HG03521 (cell line): ENCODE results near the gene MELTF.

ENCODE experiments used
- ATAC-seq: cut with Tn5 transposase; IDR thresholded peaks from one replicate; pipeline ENCODE4 v1.9.1; 2021; ENCODE audit warnings: mild to moderate bottlenecking, moderate library complexity; ENCODE audit not compliant: unreplicated experiment

MELTF gene

GRCh38 chr3:197010556-197011351 lies 18.9 kb downstream of the MELTF start:
- no peak for ATAC-seq

- ATAC-seq: no peak
These were observed 20.0 kb downstream of the MELTF start for GRCh38 chr3:197009532-197010019.

DNA sequence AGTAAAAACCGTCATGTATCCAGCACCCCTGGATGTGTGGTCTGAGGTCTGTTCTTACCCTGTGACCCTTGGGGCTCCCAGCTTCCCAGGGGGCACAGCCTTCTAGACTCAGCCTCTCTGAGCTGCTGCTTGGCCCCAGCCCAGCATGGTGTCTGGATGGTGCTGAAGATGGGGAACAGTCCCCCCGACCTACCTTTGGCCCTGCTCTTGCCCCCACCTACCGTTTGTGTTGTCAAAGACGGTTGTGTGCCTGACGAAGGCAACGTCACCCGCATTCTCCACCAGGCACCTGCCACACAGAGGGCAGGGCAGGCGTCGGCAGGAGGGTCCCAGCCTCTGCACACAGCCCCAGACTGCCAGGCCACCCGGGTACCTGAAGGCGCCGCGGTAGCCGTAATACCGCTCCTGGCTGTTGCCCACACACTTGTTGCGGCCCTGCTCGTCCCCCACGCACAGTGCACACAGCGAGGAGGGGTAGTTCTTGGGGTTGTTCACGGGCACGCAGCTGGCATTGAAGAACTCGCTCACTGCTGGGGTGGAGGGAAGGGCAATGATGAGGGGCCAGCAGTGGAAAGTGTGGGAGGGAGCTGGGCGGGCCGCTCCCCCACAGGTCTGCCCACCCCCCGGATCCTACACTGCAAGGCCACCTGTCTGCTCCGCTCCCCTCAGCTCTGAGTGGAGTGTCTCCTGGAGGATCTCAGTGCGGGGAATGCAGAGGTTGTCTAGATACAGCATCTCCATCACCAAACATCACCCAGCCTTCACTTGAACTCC lies 21.0 kb downstream of the MELTF start:
- no peak for ATAC-seq

DNA sequence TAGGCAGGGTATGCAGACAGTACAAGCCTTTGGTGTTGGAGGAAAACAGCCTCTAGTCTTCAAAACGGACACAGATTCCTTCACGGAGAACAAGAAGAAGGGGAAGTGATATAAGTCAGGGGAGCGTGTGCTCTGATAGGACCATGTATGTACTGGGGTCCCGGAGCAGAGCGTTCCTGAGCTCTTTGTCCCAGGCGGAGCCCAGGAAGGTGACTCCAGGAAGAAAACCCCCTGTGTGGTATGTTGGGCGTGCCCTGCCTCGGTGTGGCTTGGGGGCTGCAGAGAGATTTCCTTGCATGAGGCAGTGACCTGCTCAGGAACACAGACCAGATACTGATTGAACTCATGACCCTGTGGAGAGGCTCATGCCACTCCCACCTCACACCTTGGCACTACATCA lies 21.7 kb downstream of the MELTF start:
- ATAC-seq: no peak

DNA sequence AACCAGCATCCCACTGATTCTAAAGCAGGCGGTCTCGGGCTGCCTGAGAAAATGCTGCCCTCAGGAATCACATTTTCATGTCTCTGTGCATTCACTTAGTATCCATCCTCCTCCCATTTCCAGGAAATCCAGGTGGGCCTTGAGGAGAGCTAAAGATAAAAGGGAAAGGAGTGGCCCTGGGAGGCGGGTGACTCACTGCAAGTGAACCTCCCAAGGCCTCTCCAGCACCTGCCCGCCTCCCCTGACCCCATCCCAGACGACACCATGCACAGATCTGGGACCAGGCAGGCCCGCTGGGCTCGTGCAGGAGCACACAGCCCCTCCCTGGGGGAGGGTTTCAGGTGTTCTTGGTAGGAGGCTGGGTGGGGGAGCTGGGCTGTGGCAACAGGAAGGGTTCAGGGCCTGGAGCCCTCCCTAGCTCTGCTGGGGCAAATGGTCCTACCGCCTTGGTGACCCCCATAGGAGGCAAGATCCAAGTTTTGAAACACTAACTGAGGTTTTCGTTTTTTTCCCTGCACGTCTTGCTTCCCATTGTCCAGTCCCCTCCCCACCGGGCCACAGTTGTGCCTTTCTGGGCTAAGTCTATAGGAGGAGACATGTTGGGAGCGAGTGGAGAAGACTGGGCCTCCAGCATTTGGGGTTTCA lies 22.2 kb downstream of the MELTF start:
- no peak for ATAC-seq

DNA sequence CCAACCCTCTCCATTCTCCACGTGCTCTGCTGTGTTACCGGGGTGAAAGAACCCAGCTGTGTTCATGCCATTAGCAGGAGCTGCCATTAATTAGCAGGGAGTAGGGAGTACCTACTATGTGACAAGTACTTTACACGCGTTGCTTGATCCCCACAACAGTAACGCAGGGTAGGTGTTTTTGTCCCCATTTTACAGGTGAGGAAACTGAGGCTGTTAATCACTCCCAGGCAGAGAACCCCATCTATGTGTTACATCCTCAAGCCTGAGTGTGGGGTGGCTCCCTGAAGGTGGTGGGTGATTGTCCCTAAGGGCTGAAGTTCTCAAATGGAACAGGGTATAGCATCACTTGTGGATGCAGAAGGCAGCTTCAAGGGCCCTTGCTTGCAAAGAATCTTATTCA lies 22.8 kb downstream of the MELTF start:
- no peak for ATAC-seq

DNA sequence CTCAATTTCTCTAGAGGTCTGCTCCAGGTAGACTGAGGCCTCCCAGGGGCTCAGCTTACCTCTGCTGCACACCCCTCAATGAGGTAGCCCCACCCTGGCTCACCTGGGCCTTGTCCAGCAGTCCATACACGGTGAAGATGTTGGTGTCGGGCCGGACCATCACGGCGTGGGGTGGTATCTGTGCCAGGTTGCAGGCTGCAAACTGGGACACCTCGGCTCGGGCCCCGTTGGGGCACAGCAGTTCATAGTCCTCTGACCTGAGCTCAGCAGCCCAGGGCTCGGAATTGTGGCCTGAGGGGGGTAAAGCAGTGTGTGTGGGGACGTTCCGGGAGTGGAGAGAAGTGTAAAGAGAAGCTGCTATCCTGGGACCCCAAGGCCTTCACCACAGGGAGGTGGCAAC lies 23.2 kb downstream of the MELTF start:
- ATAC-seq: no peak

GRCh38 chr3:197003461-197004385 lies 25.9 kb downstream of the MELTF start:
- peak; percentile 9 for ATAC-seq

GRCh38 chr3:197002701-197003454 lies 26.7 kb downstream of the MELTF start:
- ATAC-seq: peak; percentile 66

DNA sequence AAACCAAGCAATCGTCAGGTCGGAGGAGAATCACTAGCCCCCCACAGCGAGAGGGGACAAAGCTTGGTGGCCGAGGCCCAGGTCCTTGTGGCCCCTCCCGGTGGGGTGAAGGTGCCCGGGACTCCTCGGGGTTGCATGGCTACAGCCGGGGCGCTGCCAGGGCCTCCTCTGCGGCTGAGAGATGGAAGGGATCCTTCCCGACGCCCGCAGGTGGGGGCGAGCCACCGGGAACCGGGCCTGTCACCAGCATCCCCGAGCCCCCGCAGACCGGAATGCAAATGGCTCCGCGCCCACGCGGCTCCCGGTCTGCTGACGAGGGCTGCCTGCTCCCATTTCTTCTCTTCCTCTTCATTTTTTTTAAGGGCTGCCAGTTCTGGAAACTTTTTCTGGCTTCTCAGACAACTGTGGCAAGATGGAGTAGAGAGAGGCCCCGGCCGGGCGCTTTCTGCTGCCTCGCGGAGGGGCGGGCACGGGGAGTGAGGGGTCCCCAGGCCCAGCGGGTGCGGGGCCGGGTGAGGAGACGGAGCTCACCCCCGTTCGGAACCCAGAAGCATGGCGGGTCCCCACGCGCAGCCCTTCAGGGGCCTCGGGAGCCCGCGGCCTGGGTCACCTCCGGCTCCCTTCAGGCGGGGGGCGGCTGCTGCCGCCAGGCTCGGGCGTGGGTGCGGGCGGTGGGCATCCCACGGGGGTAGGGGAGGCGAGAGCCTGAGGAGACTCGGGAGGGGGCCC lies 27.5 kb downstream of the MELTF start:
- peak; percentile 3 for ATAC-seq

DNA sequence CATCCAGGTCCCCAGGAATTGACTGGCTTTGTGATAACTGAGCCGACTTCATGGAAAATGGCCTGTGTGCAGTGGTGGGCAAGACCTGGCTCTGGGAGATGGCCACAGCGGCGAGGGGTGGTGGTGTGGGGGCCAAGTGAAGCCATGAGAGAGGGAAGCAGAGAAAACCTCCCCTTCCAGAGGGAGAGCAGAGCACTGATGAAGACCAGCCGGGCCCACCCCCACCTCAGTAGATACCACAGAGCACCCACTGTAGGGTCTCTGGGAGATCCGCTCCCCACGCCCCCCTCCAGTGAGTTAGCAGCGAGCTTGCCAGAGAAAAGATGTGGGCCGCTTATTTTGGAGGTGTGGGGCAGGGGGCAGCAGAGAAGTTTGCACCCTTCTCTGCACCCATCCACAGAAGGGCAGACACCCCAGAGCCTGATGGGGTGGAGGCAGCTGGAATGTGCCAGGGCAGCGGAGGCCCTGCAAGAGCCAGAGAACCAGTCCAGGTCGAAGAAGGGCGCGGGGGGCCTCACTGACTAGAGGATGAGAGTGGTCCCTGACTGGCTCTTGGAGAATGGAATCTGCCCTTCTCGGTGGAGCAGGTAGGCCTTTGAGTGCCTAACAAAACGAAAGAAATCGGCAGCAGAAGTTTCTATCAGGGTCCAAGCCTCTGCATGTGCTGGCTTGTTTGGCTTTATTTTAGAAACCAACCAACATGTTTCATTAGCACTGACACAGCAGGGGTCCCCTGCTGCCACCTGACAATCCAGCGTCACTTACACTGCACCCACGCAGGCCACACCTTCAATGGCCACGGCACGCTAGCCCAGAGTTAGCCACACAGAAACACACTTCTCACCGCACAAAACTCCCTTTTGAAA lies 28.3 kb downstream of the MELTF start:
- no peak for ATAC-seq

DNA sequence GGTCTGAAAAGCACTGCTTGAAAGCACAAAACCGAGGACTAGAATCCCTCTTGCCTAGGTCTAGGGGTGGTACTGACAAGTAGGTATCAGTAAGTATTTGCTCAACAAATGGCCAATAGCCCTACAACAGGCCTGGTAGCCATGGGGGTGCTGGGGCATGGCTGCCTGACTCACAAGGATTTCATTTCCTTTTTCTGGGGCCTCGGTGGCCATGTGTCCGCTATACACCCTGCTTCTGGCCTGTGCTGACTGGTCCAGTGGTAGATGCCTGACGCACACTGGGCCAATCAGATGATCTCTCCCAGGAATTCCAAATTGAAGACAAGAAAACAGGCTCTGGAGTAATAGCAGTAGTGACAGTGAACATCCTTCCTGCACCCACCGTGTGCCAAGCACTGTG lies 29.4 kb downstream of the MELTF start:
- no peak for ATAC-seq

- no peak for ATAC-seq
These were observed 30.5 kb downstream of the MELTF start for GRCh38 chr3:196998966-196999760.

GRCh38 chr3:196997311-196997710 lies 32.3 kb downstream of the MELTF start:
- no peak for ATAC-seq

GRCh38 chr3:196996454-196997265 lies 33.0 kb downstream of the MELTF start:
- ATAC-seq: no peak

DNA sequence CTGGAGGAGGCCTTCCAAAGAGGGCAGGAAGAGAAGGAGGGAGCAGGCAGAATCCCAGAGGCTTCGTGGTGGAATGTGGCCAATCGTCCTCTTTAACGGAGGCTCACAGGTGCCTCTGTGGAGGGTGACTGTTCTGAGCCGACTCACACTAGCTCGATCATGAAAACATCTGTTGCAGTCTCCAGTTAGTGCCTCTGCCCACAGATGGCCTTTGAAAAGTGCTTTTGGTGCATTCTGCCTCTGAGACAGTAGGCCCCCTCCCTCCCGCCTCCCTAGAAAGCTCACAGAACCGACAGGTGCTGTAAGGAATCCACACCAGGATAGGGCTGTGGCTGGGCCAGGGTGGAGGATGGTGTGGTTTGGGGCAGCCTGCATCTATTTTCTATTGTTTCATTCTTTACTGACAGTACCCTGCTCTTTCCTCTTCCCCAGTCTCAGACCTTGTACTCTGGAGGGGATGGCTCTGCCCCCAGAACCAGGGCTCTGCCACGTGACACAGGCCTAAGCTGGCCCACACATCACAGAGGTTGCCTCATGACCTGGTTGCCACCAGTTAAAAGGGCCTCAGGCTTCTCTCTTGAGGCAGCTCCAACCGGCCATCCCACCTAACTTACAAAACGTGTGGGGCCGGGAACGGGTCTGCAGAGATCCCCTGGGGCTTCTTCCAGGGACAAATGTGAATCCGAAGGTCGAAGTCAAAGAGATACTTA lies 33.8 kb downstream of the MELTF start:
- no peak for ATAC-seq
